AG10803 (cell line): Measurements from ENCODE around the gene SLC1A5.

ENCODE experiments used
- DNase-seq: peaks from one replicate; pipeline ENCODE4 v3.0.0; 2010; ENCODE audit warnings: low read depth
- H3K4me3 ChIP-seq: 2 replicates; pipeline ENCODE4 v1.5.1; 2011; ENCODE audit warnings: mild to moderate bottlenecking, low read length, control low read depth
- TF ChIP-seq, protein P1 (sequence below): conservative IDR thresholded peaks from 2 replicates; pipeline ENCODE4 v1.5.1; 2011; ENCODE audit warnings: mild to moderate bottlenecking, low read length, control low read depth, inconsistent platforms

SLC1A5 gene

DNA sequence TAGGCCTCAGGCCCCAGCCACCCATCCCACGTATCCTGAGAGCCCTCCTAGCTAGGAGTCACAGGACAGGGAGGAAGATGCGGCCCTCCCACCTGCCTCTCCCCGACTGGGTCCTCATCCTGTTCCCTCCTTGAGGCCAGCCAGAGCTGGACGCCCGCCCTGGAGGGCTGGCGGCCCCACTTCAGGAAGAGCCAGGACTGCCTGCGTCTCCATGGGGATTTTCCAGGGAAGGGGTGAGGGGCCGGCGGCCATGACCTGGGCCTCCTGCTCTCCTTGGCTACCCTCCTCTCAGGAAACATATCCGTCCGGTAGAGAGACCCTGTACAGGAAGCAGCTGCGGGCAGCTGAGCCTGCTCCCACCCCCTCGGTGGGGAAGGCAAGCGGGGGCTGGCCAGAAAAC, 60.2 kb downstream of the SLC1A5 start:
- no peak overlapping the region for H3K4me3 ChIP-seq
- TF ChIP-seq, protein P1, sequence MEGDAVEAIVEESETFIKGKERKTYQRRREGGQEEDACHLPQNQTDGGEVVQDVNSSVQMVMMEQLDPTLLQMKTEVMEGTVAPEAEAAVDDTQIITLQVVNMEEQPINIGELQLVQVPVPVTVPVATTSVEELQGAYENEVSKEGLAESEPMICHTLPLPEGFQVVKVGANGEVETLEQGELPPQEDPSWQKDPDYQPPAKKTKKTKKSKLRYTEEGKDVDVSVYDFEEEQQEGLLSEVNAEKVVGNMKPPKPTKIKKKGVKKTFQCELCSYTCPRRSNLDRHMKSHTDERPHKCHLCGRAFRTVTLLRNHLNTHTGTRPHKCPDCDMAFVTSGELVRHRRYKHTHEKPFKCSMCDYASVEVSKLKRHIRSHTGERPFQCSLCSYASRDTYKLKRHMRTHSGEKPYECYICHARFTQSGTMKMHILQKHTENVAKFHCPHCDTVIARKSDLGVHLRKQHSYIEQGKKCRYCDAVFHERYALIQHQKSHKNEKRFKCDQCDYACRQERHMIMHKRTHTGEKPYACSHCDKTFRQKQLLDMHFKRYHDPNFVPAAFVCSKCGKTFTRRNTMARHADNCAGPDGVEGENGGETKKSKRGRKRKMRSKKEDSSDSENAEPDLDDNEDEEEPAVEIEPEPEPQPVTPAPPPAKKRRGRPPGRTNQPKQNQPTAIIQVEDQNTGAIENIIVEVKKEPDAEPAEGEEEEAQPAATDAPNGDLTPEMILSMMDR: no peak
- no peak for DNase-seq

DNA sequence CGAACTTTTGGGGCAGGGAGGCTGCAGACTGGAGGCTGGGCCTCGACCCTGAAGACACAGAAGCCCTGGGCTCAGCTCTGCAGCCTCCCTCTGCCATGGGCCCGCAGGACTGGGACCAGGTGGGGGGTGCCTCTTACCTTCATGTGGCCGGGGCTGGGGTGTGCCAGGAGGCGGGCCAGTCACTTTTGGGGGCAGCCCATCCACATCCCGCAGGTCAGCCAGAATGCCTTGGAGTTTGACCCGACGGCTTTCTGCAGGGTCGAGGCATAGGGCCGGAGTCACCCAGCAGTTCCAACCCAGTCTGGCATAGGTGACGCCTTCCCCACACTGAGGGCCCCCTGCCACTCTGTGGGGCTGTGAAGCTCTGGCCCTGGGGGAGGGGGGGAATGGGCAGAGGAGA, 60.6 kb downstream of the SLC1A5 start:
- DNase-seq: no peak
- no peak overlapping the region for H3K4me3 ChIP-seq
- TF ChIP-seq, protein P1: no peak

DNA sequence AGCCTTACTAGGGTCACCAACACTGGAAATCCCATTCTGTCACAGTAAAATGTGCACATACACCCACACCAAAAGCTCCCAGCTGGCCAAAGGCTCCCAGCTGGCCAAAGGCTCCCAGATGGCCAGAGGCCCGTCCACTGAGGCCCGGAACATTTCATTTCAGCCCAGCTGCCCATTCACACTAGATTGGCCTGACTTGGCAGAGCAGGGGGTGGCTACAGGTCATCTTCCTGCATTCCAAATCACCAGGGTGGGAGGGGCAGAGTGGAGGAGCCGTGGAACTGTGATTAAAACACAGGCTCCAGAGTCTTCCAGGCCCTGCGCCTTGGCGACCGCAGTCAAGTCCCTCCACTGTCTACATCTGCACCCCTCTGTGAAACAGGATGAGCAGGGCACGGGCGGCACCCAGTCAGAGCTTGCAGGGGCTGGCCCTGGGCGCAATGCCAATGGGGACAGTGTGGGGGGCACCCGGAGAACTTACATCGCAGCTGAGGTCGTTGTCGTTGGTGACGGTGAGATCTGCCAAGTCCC, 61.4 kb downstream of the SLC1A5 start:
- H3K4me3 ChIP-seq: no peak overlapping the region
- TF ChIP-seq, protein P1: no peak
- no peak for DNase-seq

DNA sequence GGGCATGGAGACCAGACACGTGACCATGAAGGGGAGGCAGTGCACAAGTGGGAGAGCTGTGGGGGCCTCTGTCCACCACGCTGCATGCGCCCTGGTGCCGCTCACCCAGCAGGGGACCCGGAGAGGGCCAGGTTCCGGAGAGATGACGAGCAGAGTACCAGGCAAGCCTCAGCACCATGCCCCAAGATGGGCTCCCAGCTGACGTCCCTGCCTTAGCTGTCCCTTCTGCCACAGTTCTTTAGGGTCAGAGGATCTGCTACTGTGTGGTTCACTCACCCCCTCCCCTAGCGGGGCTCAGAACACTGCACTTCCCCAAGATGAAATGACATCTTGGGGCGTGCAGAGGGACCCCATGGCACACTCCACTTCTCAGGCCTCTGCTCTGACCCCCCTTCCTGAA, 61.8 kb downstream of the SLC1A5 start:
- no peak for DNase-seq
- TF ChIP-seq, protein P1: no peak
- no peak overlapping the region for H3K4me3 ChIP-seq

DNA sequence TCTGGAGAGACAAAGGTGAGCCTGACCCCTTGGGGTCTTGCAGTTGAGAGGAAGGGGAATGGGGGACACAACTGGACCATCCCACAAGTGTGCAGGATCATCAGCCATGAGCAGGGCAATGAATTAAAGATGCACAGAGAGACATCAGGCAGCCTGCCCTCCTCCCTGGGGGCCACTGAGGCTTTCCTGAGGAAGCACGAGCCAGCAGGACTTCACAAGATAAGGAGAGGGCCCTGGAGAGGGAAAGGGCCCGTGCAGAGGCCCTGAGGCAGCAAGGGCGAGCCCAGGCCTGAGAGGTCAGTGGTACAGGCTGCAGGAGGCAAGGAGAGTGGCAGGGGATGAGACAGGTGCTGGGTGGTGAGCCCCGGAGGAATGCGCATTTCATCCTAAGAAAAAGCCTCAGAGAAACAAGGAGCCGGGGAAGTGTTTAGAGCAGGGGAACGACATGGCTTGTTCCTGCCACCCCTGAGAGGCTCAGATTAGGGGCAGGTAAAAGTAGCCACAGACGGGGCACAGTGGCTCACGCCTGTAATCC, 62.5 kb downstream of the SLC1A5 start:
- DNase-seq: no peak
- TF ChIP-seq, protein P1: no peak
- no peak overlapping the region for H3K4me3 ChIP-seq

DNA sequence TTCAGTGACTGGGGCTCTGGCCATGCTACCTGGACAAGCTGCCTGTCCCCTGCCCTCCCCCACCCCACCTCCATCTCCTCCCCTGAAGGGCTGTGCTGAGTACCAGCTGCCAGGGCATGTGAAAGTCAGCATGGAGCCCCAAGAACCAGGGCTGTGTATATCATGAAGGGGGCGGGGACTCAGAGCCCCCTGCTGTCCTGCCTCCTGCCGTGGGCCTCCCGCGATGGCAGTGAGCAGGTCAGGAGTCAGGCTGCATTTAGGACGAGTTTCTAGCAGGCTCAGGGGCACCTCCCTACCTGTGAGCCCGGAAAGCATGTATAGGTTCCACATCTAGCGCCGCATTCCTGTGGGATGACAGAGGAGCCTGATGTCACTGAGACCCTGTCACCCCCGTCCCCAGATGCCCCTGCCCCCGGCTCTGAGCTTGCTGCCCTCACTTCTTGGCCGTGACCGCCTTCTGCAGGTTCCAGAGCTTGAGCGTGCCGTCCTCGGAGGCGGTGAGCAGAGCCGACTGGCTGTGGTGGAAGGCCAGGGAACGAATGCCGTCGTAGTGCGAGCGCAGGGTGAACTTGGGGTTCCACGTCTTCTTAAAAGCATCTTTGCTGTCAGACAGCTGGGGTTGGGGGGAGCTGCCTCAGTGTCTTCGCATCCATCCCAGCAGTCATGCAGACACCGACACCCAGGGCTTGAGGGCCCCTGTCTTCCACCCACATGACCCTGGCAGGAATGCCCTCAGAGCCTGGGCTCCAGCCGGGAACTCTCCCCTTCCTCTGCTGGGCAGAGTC, 63.2 kb downstream of the SLC1A5 start:
- DNase-seq: no peak
- H3K4me3 ChIP-seq: no peak overlapping the region
- TF ChIP-seq, protein P1: no peak
